K562 (cell line): ENCODE measurements around the gene NDST1. TPM values are rescaled to one million over a fixed set of nuclear protein-coding genes. Genes with fewer than 3 reads are reported as not detected.

ENCODE experiments used
- ATAC-seq: fragments of 200-7000 bp; cut with Tn5 transposase; 3 replicates; pipeline ENCODE4 v1.9.1; 2020; ENCODE audit warnings: moderate library complexity
- BruUV-seq: library from RNA; stranded (reverse); fragments of 400-500 nt; replicated peaks from 2 replicates; lab custom pipeline; 2021; lab: Mats Ljungman, UMichigan
- CTCF ChIA-PET: fragments of 300-600 bp; formaldehyde crosslinking; extraction: SDS; loops from one replicate; lab custom pipeline; 2021; ENCODE audit warnings: low intra/inter-chr PET ratio; lab: Yijun Ruan, JAX
- POLR2A ChIA-PET: fragments of 300-600, 350-650 bp; sonication (Branson Sonifier 250); formaldehyde crosslinking; extraction: SDS; loops from one replicate; lab custom pipeline; 2021; ENCODE audit warnings: antibody characterized with exemption, inconsistent platforms; lab: Yijun Ruan, JAX
- DNase-seq, 4 experiments: peaks; one replicate each; pipeline versions ENCODE4 v3.0.0 to v3.0.0-alpha.2; 2011 to 2018; ENCODE audit warnings: low spot score in 3 of 4, mixed read lengths in 3 of 4; ENCODE audit errors: extremely low read depth in 1 of 4
- FAIRE-seq: peaks from 2 replicates; lab custom pipeline; 2011; peaks lifted over from hg19 to GRCh38; lab: Jason Lieb, UNC
- H2AFZ ChIP-seq: 2 replicates; pipeline ENCODE4 v1.6.0; 2011; ENCODE audit warnings: low read depth, low read length, control low read depth, inconsistent platforms
- H3K27ac ChIP-seq: fragments of 200-600 bp; 3 replicates; pipeline ENCODE4 v1.8.0; 2011; ENCODE audit warnings: low read depth, mild to moderate bottlenecking, control low read depth, inconsistent platforms, low read length, moderate library complexity, mixed read lengths; ENCODE audit errors: extremely low read depth
- H3K27me3 ChIP-seq, 2 experiments: fragments of 300-600 bp in 1 of 2; 2 replicates in 1 of 2; 3 replicates in 1 of 2; pipeline versions ENCODE4 v1.6.0 to v1.8.0; 2011; ENCODE audit warnings: inconsistent platforms in 2 of 2, low read length in 2 of 2, mild to moderate bottlenecking in 1 of 2, mixed read lengths in 1 of 2, moderate library complexity in 1 of 2; ENCODE audit not compliant: control insufficient read depth in 2 of 2, insufficient read depth in 2 of 2
- H3K36me3 ChIP-seq: fragments of 300-600 bp; 3 replicates; pipeline ENCODE4 v1.8.0; 2011; ENCODE audit warnings: mild to moderate bottlenecking, low read length, inconsistent platforms; ENCODE audit not compliant: control insufficient read depth, insufficient read depth
- H3K4me1 ChIP-seq, 2 experiments: fragments of 200-600 bp in 1 of 2; replicated peaks in 1 of 2; 2 replicates in 1 of 2; 3 replicates in 1 of 2; pipeline versions ENCODE4 v1.5.1 to v1.8.0; 2011; ENCODE audit warnings: inconsistent platforms in 2 of 2, low read length in 2 of 2, mild to moderate bottlenecking in 1 of 2, mixed read lengths in 1 of 2, moderate library complexity in 1 of 2; ENCODE audit not compliant: control insufficient read depth in 2 of 2, insufficient read depth in 2 of 2
- H3K4me2 ChIP-seq: 2 replicates; pipeline ENCODE4 v1.6.1; 2011; ENCODE audit warnings: low read length, control low read depth, inconsistent platforms, mixed read lengths; ENCODE audit not compliant: insufficient read depth
- H3K4me3 ChIP-seq: fragments of 200-600 bp; sonication (generic), shearing (Covaris generic); 2 replicates; pipeline ENCODE4 v1.5.1; 2016; ENCODE audit warnings: control low read depth, inconsistent platforms
- H3K79me2 ChIP-seq: fragments of 200-600 bp; 3 replicates; pipeline ENCODE4 v1.8.0; 2011; ENCODE audit warnings: low read length, inconsistent platforms; ENCODE audit not compliant: control insufficient read depth, insufficient read depth
- H3K9ac ChIP-seq, 2 experiments: 2 replicates each; pipeline versions ENCODE4 v1.6.0 to v1.6.1; 2011; ENCODE audit warnings: low read depth in 2 of 2, low read length in 2 of 2, control low read depth in 1 of 2, inconsistent platforms in 1 of 2, mild to moderate bottlenecking in 1 of 2, mixed read lengths in 1 of 2; ENCODE audit not compliant: insufficient read depth in 1 of 2
- H3K9me1 ChIP-seq: one replicate; pipeline ENCODE4 v1.6.0; 2011; ENCODE audit warnings: inconsistent platforms, mild to moderate bottlenecking, low read length, moderate library complexity; ENCODE audit not compliant: control insufficient read depth, insufficient read depth
- H3K9me3 ChIP-seq: replicated peaks from 2 replicates; pipeline ENCODE4 v1.5.1; 2011; ENCODE audit warnings: low read depth, low read length, inconsistent platforms; ENCODE audit not compliant: control insufficient read depth, insufficient read depth
- H4K20me1 ChIP-seq: replicated peaks from 2 replicates; pipeline ENCODE4 v1.6.1; 2011; ENCODE audit warnings: low read length, inconsistent platforms, mixed read lengths; ENCODE audit not compliant: control insufficient read depth, insufficient read depth
- ARHGAP35 ChIP-seq: fragments of 450-650 bp; IDR thresholded peaks from 2 replicates; pipeline ENCODE4 v1.6.1; 2018; ENCODE audit not compliant: partially characterized antibody
- BCOR ChIP-seq: fragments of 450-650 bp; IDR thresholded peaks from 2 replicates; pipeline ENCODE4 v1.6.1; 2016
- FOXA1 ChIP-seq: fragments of 450-650 bp; IDR thresholded peaks from 2 replicates; pipeline ENCODE4 v1.6.1; 2016; ENCODE audit warnings: mild to moderate bottlenecking, borderline replicate concordance
- KDM1A ChIP-seq, 2 experiments: fragments of 450-650 bp; IDR thresholded peaks; 2 replicates each; pipeline ENCODE4 v1.6.1; 2016; ENCODE audit warnings: mild to moderate bottlenecking in 2 of 2
- MEIS2 ChIP-seq: fragments of 450-650 bp; IDR thresholded peaks from 2 replicates; pipeline ENCODE4 v1.6.1; 2014; ENCODE audit warnings: mild to moderate bottlenecking; ENCODE audit not compliant: partially characterized antibody
- RBM25 ChIP-seq: fragments of 200-400 bp; formaldehyde crosslinking; IDR thresholded peaks from 2 replicates; pipeline ENCODE4 v1.6.1; 2018; ENCODE audit warnings: low read length, low read depth, moderate library complexity; ENCODE audit not compliant: severe bottlenecking
- RBM39 ChIP-seq: fragments of 200-400 bp; formaldehyde crosslinking; optimal IDR thresholded peaks from 2 replicates; pipeline ENCODE3; 2018; ENCODE audit warnings: low read depth, low read length
- TAL1 ChIP-seq: fragments of 450-650 bp; IDR thresholded peaks from 2 replicates; pipeline ENCODE4 v1.6.1; 2016; ENCODE audit warnings: mild to moderate bottlenecking
- ZNF134 ChIP-seq: fragments of 250-450 bp; sonication (Bioruptor Pico); conservative IDR thresholded peaks from 2 replicates; pipeline ENCODE4 v1.4.0; 2020
- WGBS: fragments of 100-300 bp; shearing (Covaris generic); methylation state at CpG from one replicate; pipeline ENCODE4 v1.1.6; 2016; ENCODE audit warnings: low coverage, mixed read lengths; ENCODE audit not compliant: insufficient coverage; ENCODE audit errors: missing lambda C conversion rate; 5-methylcytosine and 5-hydroxymethylcytosine counted together
- in situ Hi-C: fragments of 300-500 bp; cut with MboI; formaldehyde crosslinking; loops from 4 replicates; pipeline ENCODE4 v1.15.0; 2018; ENCODE audit warnings: inconsistent platforms, mixed read lengths
- intact Hi-C: fragments of 100-400 bp; cut with micrococcal nuclease; formaldehyde crosslinking; loops from 2 replicates; pipeline ENCODE4 v1.14.2; 2022
- polyA plus RNA-seq, 8 experiments: library from polyadenylated mRNA; depleted of rRNA in 4 of 8; stranded (reverse) in 5 of 8; unstranded in 3 of 8; fragments of >200 nt; fragmentation: Nextera tagmentation in 2 of 8; fragmentation: Illumina TruSeq in 1 of 8; extraction: Ambion mirVana in 2 of 8; extraction: Trizol in 1 of 8; gene quantifications; 2 replicates each; pipeline versions ENCODE4 v1.2.1 to v1.2.3, GENCODE V29; 2011 to 2014; ENCODE audit warnings: inconsistent platforms in 1 of 8, missing spikeins in 1 of 8
- total RNA-seq, 7 experiments: library from RNA; depleted of rRNA in 6 of 7; stranded (reverse); fragments of >200 nt in 6 of 7; fragmentation: Illumina TruSeq in 2 of 7; extraction: Trizol in 2 of 7; gene quantifications; 2 replicates each; pipeline versions ENCODE4 v1.2.1 to v1.2.3, GENCODE V29; 2011 to 2021; ENCODE audit warnings: low replicate concordance in 1 of 7
- TF ChIP-seq, protein P1 (sequence below): fragments of 450-650 bp; IDR thresholded peaks from 2 replicates; pipeline ENCODE4 v1.6.1; 2017; ENCODE audit warnings: antibody characterized with exemption
- TF ChIP-seq, protein P2 (sequence below): fragments of 450-650 bp; IDR thresholded peaks from 2 replicates; pipeline ENCODE4 v1.6.1; 2016

NDST1 gene
- total and polyA plus RNA-seq, 9 of the 15 experiments (the other 6 are each of a cell fraction or from before 2014, with no cell fraction given), result 0.38 to 47.9 (median 9.9) TPM

DNA sequence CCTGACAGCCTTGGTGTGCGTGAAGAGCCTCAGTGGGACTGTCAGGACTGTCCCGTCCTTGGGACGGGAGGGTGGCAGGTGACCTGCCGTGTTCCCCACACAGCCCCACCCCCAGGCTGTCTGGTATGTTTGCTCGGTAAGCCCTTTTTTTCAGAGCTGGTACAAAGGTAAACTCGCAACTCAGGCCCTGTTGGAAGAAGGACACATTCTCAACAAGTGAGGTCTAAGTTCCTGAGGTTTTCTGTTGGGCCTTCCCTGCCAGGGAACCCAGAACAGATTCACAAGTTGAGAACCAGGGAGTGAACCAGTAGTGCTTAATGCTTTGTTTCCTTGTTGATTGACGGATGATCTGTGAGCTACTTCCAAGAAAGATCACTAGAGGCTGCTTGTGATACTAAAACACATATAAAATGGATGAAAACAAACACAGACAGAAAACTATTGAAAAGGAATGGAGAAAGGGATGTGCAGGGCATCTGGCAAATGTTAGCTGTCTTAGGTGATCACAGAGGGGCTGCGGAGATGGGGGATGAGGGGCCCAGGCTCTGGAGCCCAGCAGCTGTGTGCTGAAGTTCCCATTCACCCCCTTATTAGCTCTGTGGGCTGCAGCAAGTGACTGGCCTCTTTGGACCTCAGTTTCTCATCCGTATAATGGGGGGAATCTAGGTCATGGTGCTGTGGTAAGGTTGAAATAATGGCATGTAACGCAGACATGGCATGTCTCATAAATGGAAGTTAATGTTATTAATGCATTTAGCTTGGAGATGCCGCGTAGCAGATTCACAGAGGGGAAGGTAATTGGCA, 2.7 kb downstream of the NDST1 start:
- peaks cover 63% of the 10 kb centered on the region for H4K20me1 ChIP-seq
- WGBS, result 61% methylated on average over 11 of the region's 12 CpGs
- no peak for DNase-seq
- no peak for ATAC-seq
- no peak overlapping the region for H3K4me2 ChIP-seq
- H3K9ac ChIP-seq, result peak overlapping the region in 1 of 2 experiments; percentile 69; a peak in 1 of 4 replicates
- intact Hi-C loops (no loop called here), in situ Hi-C loops (no loop called here)
- ChIA-PET CTCF (no interaction called here), POLR2A (interaction anchor here (0.9 to 2.7 kb wide), 3 partner anchors 10 to 128 kb away, joined by 3 to 16 read pairs (median 7); no protein-coding TSS in a partner anchor)
- no peaks in the 10 kb centered on the region for H3K27me3 ChIP-seq
- no peaks in the 10 kb centered on the region for H3K9me3 ChIP-seq
- FAIRE-seq, result peak; percentile 70
- no peak overlapping the region for H3K4me3 ChIP-seq
- H3K36me3 ChIP-seq, result no peaks in the 10 kb centered on the region
- peaks cover 20 to 26% of the 10 kb centered on the region in 2 experiments; a peak in 4 of 5 replicates for H3K4me1 ChIP-seq
- 0 out of 4 replicates have a peak, but pooled peaks of 1 of the 2 experiments have one; percentile 13 for TF ChIP-seq KDM1A (IDR thresholded peaks at IDR 0.05)
- TF ChIP-seq ZNF134, result no peak
- TF ChIP-seq ARHGAP35, result no peak
- no peak for TF ChIP-seq RBM39
- peak; percentile 61 for TF ChIP-seq RBM25
- TF ChIP-seq, protein P1, sequence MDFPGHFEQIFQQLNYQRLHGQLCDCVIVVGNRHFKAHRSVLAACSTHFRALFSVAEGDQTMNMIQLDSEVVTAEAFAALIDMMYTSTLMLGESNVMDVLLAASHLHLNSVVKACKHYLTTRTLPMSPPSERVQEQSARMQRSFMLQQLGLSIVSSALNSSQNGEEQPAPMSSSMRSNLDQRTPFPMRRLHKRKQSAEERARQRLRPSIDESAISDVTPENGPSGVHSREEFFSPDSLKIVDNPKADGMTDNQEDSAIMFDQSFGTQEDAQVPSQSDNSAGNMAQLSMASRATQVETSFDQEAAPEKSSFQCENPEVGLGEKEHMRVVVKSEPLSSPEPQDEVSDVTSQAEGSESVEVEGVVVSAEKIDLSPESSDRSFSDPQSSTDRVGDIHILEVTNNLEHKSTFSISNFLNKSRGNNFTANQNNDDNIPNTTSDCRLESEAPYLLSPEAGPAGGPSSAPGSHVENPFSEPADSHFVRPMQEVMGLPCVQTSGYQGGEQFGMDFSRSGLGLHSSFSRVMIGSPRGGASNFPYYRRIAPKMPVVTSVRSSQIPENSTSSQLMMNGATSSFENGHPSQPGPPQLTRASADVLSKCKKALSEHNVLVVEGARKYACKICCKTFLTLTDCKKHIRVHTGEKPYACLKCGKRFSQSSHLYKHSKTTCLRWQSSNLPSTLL, result no peak
- TF ChIP-seq MEIS2, result peak; percentile 38
- no peak for TF ChIP-seq TAL1
- TF ChIP-seq, protein P2, sequence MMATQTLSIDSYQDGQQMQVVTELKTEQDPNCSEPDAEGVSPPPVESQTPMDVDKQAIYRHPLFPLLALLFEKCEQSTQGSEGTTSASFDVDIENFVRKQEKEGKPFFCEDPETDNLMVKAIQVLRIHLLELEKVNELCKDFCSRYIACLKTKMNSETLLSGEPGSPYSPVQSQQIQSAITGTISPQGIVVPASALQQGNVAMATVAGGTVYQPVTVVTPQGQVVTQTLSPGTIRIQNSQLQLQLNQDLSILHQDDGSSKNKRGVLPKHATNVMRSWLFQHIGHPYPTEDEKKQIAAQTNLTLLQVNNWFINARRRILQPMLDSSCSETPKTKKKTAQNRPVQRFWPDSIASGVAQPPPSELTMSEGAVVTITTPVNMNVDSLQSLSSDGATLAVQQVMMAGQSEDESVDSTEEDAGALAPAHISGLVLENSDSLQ, result peak; percentile 56; the same call in 1 of the 2 replicates
- 0 out of 2 replicates have a peak, but pooled peaks have one; percentile 31 for TF ChIP-seq BCOR
- TF ChIP-seq FOXA1, result no peak
- H3K79me2 ChIP-seq, result peaks cover 58% of the 10 kb centered on the region
- no peak overlapping the region for H3K27ac ChIP-seq
- peaks cover 16% of the 10 kb centered on the region for H3K9me1 ChIP-seq
- no peak overlapping the region for H2AFZ ChIP-seq
- no TSS peak for BruUV-seq
